HepG2 (cell line): ENCODE results near the gene MLF1. TPM values are rescaled to one million over a fixed set of nuclear protein-coding genes. Genes with fewer than 3 reads are reported as not detected.

ENCODE experiments used
- ATAC-seq: fragments of 200-7000 bp; cut with Tn5 transposase; 3 replicates; pipeline ENCODE4 v1.9.1; 2020; ENCODE audit warnings: mild to moderate bottlenecking, moderate library complexity
- BruUV-seq: library from RNA; stranded (reverse); fragments of 400-500 nt; replicated peaks from 2 replicates; lab custom pipeline; 2021; lab: Mats Ljungman, UMichigan
- CTCF ChIA-PET: fragments of 300-600 bp; formaldehyde crosslinking; extraction: SDS; loops from one replicate; lab custom pipeline; 2021; ENCODE audit warnings: low total read pairs, inconsistent platforms, low intra/inter-chr PET ratio; lab: Yijun Ruan, JAX
- POLR2A ChIA-PET: fragments of 350-600 bp; sonication (Branson Sonifier 250); formaldehyde crosslinking; loops from one replicate; lab custom pipeline; 2020; ENCODE audit warnings: antibody characterized with exemption, inconsistent platforms; lab: Yijun Ruan, JAX
- DNase-seq: peaks from one replicate; pipeline ENCODE4 v3.0.0-alpha.2; 2015; ENCODE audit warnings: low spot score
- FAIRE-seq: peaks from 3 replicates; lab custom pipeline; 2011; peaks lifted over from hg19 to GRCh38; lab: Jason Lieb, UNC
- H2AFZ ChIP-seq: one replicate; pipeline ENCODE4 v1.6.1; 2011; ENCODE audit warnings: low read length, inconsistent platforms
- H3K27ac ChIP-seq: fragments of 300-600 bp; 3 replicates; pipeline ENCODE4 v1.8.0; 2011; ENCODE audit warnings: mixed run types, mild to moderate bottlenecking, mixed read lengths, low read length, inconsistent platforms; ENCODE audit not compliant: insufficient read depth; ENCODE audit errors: extremely low read length
- H3K27me3 ChIP-seq, 2 experiments: fragments of 200-600 bp in 1 of 2; 2 replicates in 1 of 2; 3 replicates in 1 of 2; pipeline versions ENCODE4 v1.6.0 to v1.8.0; 2011; ENCODE audit warnings: low read length in 2 of 2, mild to moderate bottlenecking in 2 of 2, moderate library complexity in 2 of 2, inconsistent platforms in 1 of 2; ENCODE audit not compliant: insufficient read depth in 2 of 2, control insufficient read depth in 1 of 2
- H3K36me3 ChIP-seq, 2 experiments: fragments of 200-600 bp in 1 of 2; replicated peaks in 1 of 2; 2 replicates in 1 of 2; 3 replicates in 1 of 2; pipeline versions ENCODE4 v1.5.1 to v1.8.0; 2011; ENCODE audit warnings: low read length in 2 of 2, inconsistent platforms in 1 of 2; ENCODE audit not compliant: insufficient read depth in 2 of 2, control insufficient read depth in 1 of 2
- H3K4me1 ChIP-seq: 2 replicates; pipeline ENCODE4 v1.5.1; 2012; ENCODE audit warnings: low read length, inconsistent platforms; ENCODE audit not compliant: insufficient read depth
- H3K4me2 ChIP-seq: 2 replicates; pipeline ENCODE4 v1.6.0; 2011; ENCODE audit warnings: low read depth, low read length, inconsistent platforms
- H3K4me3 ChIP-seq, 3 experiments: fragments of 200-600 bp in 1 of 3; sonication (generic), shearing (Covaris generic) in 1 of 3; replicated peaks in 1 of 3; 2 replicates each; pipeline ENCODE4 v1.5.1; 2011 to 2016; ENCODE audit warnings: low read length in 3 of 3, inconsistent platforms in 2 of 3, low read depth in 2 of 3, mild to moderate bottlenecking in 2 of 3, control low read depth in 1 of 3, mixed read lengths in 1 of 3; ENCODE audit not compliant: insufficient read depth in 1 of 3
- H3K79me2 ChIP-seq: one replicate; pipeline ENCODE4 v1.6.1; 2011; ENCODE audit warnings: low read length, inconsistent platforms; ENCODE audit not compliant: insufficient read depth
- H3K9ac ChIP-seq: 2 replicates; pipeline ENCODE4 v1.6.0; 2011; ENCODE audit warnings: mild to moderate bottlenecking, low read depth, low read length, inconsistent platforms; ENCODE audit not compliant: insufficient read depth
- H3K9me3 ChIP-seq: 2 replicates; pipeline ENCODE4 v1.5.1; 2012; ENCODE audit warnings: mild to moderate bottlenecking, low read length
- H4K20me1 ChIP-seq: 2 replicates; pipeline ENCODE4 v1.6.0; 2011; ENCODE audit warnings: inconsistent platforms, mild to moderate bottlenecking, low read length, moderate library complexity; ENCODE audit not compliant: insufficient read depth
- FOXO4 ChIP-seq: sonication (generic); formaldehyde crosslinking; conservative IDR thresholded peaks from 2 replicates; pipeline ENCODE4 v1.8.1; 2023; ENCODE audit warnings: missing genetic modification reagents
- SRSF1 ChIP-seq: fragments of 200-400 bp; formaldehyde crosslinking; optimal IDR thresholded peaks from 2 replicates; pipeline ENCODE3; 2017; ENCODE audit warnings: mild to moderate bottlenecking, low read depth, low read length, moderate library complexity
- ZMYM4 ChIP-seq: sonication (generic); formaldehyde crosslinking; IDR thresholded peaks from 2 replicates; pipeline ENCODE4 v1.8.1; 2023; ENCODE audit warnings: mild to moderate bottlenecking, missing genetic modification reagents
- WGBS: methylation state at CpG from one replicate; pipeline ENCODE4 v1.1.6; 2017; ENCODE audit warnings: low lambda C conversion rate; 5-methylcytosine and 5-hydroxymethylcytosine counted together
- in situ Hi-C: cut with HindIII; loops from 2 replicates; pipeline ENCODE4 v1.10.0; 2017; ENCODE audit warnings: low pct_unique_long_range_greater_than_20kb; ENCODE audit not compliant: extremely low pct_ligation_motif_present
- intact Hi-C: fragments of 100-400 bp; cut with micrococcal nuclease; formaldehyde crosslinking; loops from one replicate; pipeline ENCODE4 v1.10.0; 2022; ENCODE audit not compliant: unreplicated experiment
- polyA plus RNA-seq, 8 experiments: library from polyadenylated mRNA; depleted of rRNA in 3 of 8; stranded (reverse) in 7 of 8; unstranded in 1 of 8; fragments of >200 nt; fragmentation: Illumina TruSeq in 4 of 8; extraction: Trizol in 4 of 8; gene quantifications; 2 replicates each; pipeline versions ENCODE4 v1.2.1 to v1.2.3, GENCODE V29; 2011 to 2016; ENCODE audit warnings: low read depth in 4 of 8, missing spikeins in 1 of 8, mixed read lengths in 1 of 8; ENCODE audit not compliant: insufficient read depth in 1 of 8
- total RNA-seq, 5 experiments: library from RNA; depleted of rRNA; stranded (reverse); fragments of >200 nt; fragmentation: Illumina TruSeq; extraction: Trizol; gene quantifications; 2 replicates each; pipeline ENCODE4 v1.2.3, GENCODE V29; 2016; ENCODE audit warnings: low read depth in 1 of 5

Gene MLF1
- total and polyA plus RNA-seq, 2 of the 13 experiments (the other 11 are each of a cell fraction or from before 2014, with no cell fraction given) = 0.88 to 1.0 TPM

DNA sequence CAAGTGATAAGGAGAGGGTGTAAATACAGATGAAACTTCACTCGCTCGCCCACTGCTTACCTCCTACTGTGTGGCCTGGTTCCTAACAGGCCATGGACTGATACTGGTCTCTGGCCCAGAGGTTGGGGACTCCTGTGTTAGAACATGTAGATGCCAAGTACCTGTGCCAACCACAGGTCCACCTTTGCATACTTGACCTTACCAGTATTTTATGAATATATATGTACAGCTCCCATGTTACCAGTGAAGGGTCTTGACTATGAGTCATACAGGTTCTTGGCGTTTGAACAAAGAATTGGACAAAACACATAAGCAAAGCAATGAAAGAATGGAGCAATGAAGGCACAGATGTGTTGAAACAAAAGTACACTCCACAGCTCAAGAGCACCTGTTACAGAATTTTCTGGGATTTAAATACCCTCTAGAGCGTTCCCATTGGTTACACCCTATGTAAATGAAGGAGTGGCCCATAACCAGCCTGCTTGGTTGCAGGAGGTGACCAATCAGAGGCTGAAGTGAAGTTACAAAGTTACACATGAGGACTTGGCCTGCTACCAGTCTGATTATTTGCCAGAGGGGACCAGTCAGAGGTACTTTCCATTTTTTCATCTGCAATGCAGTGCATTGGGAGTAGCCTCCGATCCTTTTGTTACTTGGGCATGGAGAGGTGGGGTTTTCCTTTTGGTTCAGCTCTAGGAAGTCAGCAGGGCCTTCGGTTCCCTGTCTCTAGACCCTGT, 71.6 kb downstream of the MLF1 start:
- no peak for TF ChIP-seq SRSF1
- 0 out of 2 replicates have a peak, but pooled peaks have one; percentile 29 for TF ChIP-seq ZMYM4 (CRISPR knock-in tag)
- TF ChIP-seq FOXO4 (CRISPR knock-in tag) = 0 out of 2 replicates have a peak, but pooled peaks have one; percentile 40
- peak; percentile 4; the same call in 1 of the 3 replicates for ATAC-seq
- POLR2A ChIA-PET = no interaction called here
- no peak for FAIRE-seq
- Histone ChIP-seq H3K4me1 (peaks cover 23% of the 10 kb centered on the region), H3K27ac (no peak overlapping the region), H3K9ac (no peak overlapping the region), H3K4me3 (0 out of 6 replicates have a peak overlapping the region, but pooled peaks of 1 of the 3 experiments have one; percentile 38), H2AFZ (peak overlapping the region; percentile 83), H3K36me3 (peaks cover 2 to 5% of the 10 kb centered on the region in 2 experiments; a peak in 2 of 5 replicates), H3K4me2 (peak overlapping the region; percentile 50), H4K20me1 (no peaks in the 10 kb centered on the region; the same call in 1 of the 2 replicates), H3K79me2 (peaks cover 23% of the 10 kb centered on the region), H3K9me3 (no peaks in the 10 kb centered on the region), H3K27me3 (no peaks in the 10 kb centered on the region; a peak in 1 of 5 replicates)
- no peak for DNase-seq
- CTCF ChIA-PET = no interaction called here
- no TSS peak for BruUV-seq
- in situ Hi-C loops (loop anchor here (5.0 kb wide), 1 partner anchor 105 kb away; no protein-coding TSS in a partner anchor), intact Hi-C loops (loop anchor here (5.0 to 10.0 kb wide), 4 partner anchors 90 to 1028 kb away; partner anchors contain the start of gene MFSD1)
- WGBS = 51% methylated on average over 6 of the region's 6 CpGs
